Upper lobe of right lung (tissue), 1 donor: ENCODE data around the gene SCAF11. TPM values are rescaled to one million over a fixed set of nuclear protein-coding genes. Genes with fewer than 3 reads are reported as not detected.

ENCODE experiments used
- ATAC-seq: fragments of 200-7000 bp; cut with Tn5 transposase; one replicate; pipeline ENCODE4 v1.9.1; 2020; ENCODE audit warnings: mild to moderate bottlenecking, moderate library complexity
- DNase-seq: peaks from one replicate; pipeline ENCODE4 v3.0.0-alpha.2; 2020
- H3K27ac ChIP-seq: fragments of 200-600 bp; one replicate; pipeline ENCODE4 v1.8.0; 2022
- H3K27me3 ChIP-seq: fragments of 200-600 bp; one replicate; pipeline ENCODE4 v1.8.0; 2022; ENCODE audit warnings: mild to moderate bottlenecking
- H3K36me3 ChIP-seq: fragments of 200-600 bp; one replicate; pipeline ENCODE4 v1.8.0; 2022
- H3K4me1 ChIP-seq: fragments of 200-600 bp; one replicate; pipeline ENCODE4 v1.8.0; 2022
- H3K4me3 ChIP-seq: fragments of 200-600 bp; one replicate; pipeline ENCODE4 v1.8.0; 2022; ENCODE audit warnings: mild to moderate bottlenecking
- H3K9me3 ChIP-seq: fragments of 200-600 bp; one replicate; pipeline ENCODE4 v1.8.0; 2022
- CTCF ChIP-seq: fragments of 200-600 bp; IDR thresholded peaks from one replicate; pipeline ENCODE4 v1.8.0; 2022; ENCODE audit warnings: antibody characterized with exemption
- intact Hi-C: fragments of 100-400 bp; cut with DNase I; formaldehyde crosslinking; loops from one replicate; pipeline ENCODE4 v1.11.0; 2022
- total RNA-seq: library from RNA; stranded (reverse); fragmentation: NEBNext Ultra II Directional; extraction: Animal tissue kit (Norgen Biotek cat#: 25700); gene quantifications from one replicate; pipeline ENCODE4 v1.2.1, GENCODE V29; 2021
- donor health status: DM: no; HTN: yes; CAD: no; lungs with severe emphysema.

Gene SCAF11
- total RNA-seq, 1 donor from 2014 or later = 119 TPM

DNA sequence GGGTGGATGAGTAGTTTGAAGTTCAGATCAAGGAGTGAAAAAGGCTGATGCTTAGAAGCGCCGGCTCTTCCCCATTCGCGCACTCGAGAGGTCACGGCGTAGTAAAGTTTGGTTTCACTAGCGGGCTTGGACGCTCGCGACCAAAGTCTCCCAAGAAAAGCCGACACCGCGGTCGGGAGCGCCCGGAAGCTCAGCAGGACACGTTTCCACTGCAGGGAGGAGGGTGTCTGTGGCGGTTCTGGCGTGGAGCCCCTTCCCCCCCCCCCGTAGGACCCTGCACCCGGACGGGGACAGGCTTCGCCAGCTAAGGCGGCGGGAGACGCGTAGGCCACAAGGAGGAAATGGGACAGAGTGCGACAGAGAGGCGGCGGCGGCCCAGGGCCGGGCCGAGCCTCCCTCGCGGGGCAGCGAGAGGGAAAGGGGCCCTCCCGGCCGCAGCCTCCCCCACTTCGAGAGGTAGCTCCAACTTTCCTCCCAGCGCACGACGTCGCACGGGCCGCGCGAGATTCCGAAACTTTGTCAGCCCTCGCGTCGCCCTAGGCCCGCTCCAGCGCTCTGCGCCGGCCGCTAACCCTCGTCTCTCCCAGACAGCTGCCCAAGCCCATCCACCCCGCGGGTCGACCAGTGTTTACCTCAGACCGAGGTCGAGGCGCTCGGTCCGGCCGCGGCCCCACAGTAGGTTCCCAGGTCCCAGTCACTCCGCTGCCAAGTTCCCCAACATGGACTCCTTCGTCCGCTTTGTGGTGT is 480 bp downstream of the SCAF11 start:
- peak; percentile 40 for ATAC-seq
- no peak for TF ChIP-seq CTCF
- Histone ChIP-seq H3K4me1 (peaks cover 46% of the 10 kb centered on the region), H3K9me3 (no peaks in the 10 kb centered on the region), H3K27me3 (no peaks in the 10 kb centered on the region), H3K4me3 (peak overlapping the region; percentile 89), H3K36me3 (no peaks in the 10 kb centered on the region), H3K27ac (peak overlapping the region; percentile 100)
- intact Hi-C loops = no loop called here
- DNase-seq = peak; percentile 87

GRCh38 chr12:45989287-45989686 is 1.1 kb downstream of the SCAF11 start:
- peaks cover 50% of the 10 kb centered on the region for H3K4me1 ChIP-seq
- no peaks in the 10 kb centered on the region for H3K36me3 ChIP-seq
- DNase-seq (no peak), ATAC-seq (no peak)
- peak overlapping the region; percentile 100 for H3K27ac ChIP-seq
- peak overlapping the region; percentile 89 for H3K4me3 ChIP-seq
- H3K9me3 ChIP-seq = no peaks in the 10 kb centered on the region
- no peak for TF ChIP-seq CTCF
- H3K27me3 ChIP-seq = no peaks in the 10 kb centered on the region
- intact Hi-C loops = no loop called here

- Histone ChIP-seq H3K27me3 (no peaks in the 10 kb centered on the region), H3K9me3 (no peaks in the 10 kb centered on the region), H3K4me1 (peaks cover 50% of the 10 kb centered on the region), H3K27ac (no peak overlapping the region), H3K36me3 (no peaks in the 10 kb centered on the region), H3K4me3 (peak overlapping the region; percentile 89)
- TF ChIP-seq CTCF = no peak
- ATAC-seq (no peak), DNase-seq (no peak)
- intact Hi-C loops = no loop called here
These were observed 2.1 kb downstream of the SCAF11 start for GRCh38 chr12:45988264-45988663.

DNA sequence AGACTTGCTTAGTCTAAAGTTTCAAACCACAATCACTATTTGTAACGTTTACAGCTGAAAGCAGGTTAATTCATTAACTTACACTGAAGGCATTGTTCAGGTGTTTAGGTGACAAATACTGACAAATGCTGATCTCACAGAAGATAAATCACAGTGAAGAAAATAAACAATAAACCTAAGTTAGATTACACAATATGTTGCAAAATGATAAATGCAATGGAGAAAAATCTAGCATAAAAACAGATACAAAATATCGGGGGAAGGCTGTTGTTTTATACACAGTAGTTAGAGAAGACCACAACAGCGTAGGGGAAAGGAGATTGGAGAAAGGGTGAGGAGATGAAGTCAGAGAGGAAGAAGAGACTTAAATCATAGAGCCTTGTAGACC is 3.0 kb downstream of the SCAF11 start:
- H3K9me3 ChIP-seq = no peaks in the 10 kb centered on the region
- DNase-seq (no peak), ATAC-seq (no peak)
- no peak overlapping the region for H3K4me3 ChIP-seq
- intact Hi-C loops = no loop called here
- H3K4me1 ChIP-seq = peaks cover 46% of the 10 kb centered on the region
- no peaks in the 10 kb centered on the region for H3K36me3 ChIP-seq
- no peaks in the 10 kb centered on the region for H3K27me3 ChIP-seq
- H3K27ac ChIP-seq = no peak overlapping the region
- TF ChIP-seq CTCF = no peak

DNA sequence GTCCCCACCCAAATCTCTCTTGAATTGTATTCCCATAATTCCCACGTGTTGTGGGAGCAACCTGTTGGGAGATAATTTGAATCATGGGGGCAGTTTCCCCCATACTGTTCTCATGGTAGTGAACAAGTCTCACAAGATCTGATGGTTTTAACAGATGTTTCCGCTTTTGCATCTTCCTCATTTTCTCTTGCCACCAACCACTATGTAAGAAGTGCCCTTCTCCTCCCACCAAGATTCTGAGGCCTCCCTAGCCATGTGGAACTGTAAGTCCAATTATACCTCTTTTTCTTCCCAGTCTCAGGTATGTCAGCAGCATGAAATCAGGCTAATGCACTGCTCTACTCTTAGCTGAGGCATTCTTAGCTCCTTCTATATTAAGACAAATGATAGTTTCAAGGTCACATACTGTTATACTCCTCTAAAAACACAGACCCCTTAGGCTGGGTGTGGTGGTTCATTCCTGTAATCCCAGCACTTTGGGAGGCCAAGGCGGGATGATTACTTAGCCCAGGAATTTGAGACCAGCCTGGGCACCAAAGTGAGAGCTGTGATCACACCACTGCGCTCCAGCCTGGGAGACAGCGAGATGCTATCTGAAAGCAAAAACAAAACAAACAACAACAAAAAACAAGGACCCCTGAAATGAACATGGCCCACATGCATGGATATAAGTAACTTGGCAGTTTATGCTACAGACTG is 3.6 kb downstream of the SCAF11 start:
- no peaks in the 10 kb centered on the region for H3K9me3 ChIP-seq
- DNase-seq = no peak
- no peak overlapping the region for H3K27ac ChIP-seq
- intact Hi-C loops = no loop called here
- no peak for TF ChIP-seq CTCF
- no peak overlapping the region for H3K4me3 ChIP-seq
- H3K4me1 ChIP-seq = peaks cover 45% of the 10 kb centered on the region
- no peak for ATAC-seq
- no peaks in the 10 kb centered on the region for H3K27me3 ChIP-seq
- H3K36me3 ChIP-seq = no peaks in the 10 kb centered on the region
